T47D (cell line): ENCODE results near the gene COG5.

Experiments used
- DNase-seq, 2 experiments: peaks; one replicate each; pipeline versions ENCODE4 v3.0.0 to v3.0.0-alpha.2; 2011 to 2012; ENCODE audit warnings: low read depth in 1 of 2, low spot score in 1 of 2
- JUND ChIP-seq: IDR thresholded peaks from 2 replicates; pipeline ENCODE4 v1.6.1; 2012; ENCODE audit warnings: low read depth
- in situ Hi-C: cut with HindIII; loops from 2 replicates; pipeline ENCODE4 v1.10.0; 2016; ENCODE audit warnings: low sequenced_read_pairs, low pct_unique_long_range_greater_than_20kb

Gene COG5

GRCh38 chr7:107461938-107462533 is 101.7 kb downstream of the COG5 start:
- DNase-seq, result no peak
- TF ChIP-seq JUND, result no peak
- in situ Hi-C loops, result no loop called here

- TF ChIP-seq JUND, result no peak
These were observed 110.3 kb downstream of the COG5 start for GRCh38 chr7:107453388-107453787.

GRCh38 chr7:107450970-107451369 is 112.8 kb downstream of the COG5 start:
- DNase-seq, result no peak
- TF ChIP-seq JUND, result no peak
- in situ Hi-C loops, result no loop called here

More at GRCh38 chr7:107453388-107453787, 110.3 kb downstream of the COG5 start:
- no peak for DNase-seq
- in situ Hi-C loops, result no loop called here

GRCh38 chr7:107446988-107447387 is 116.7 kb downstream of the COG5 start:
- DNase-seq, result no peak
- in situ Hi-C loops, result no loop called here
- no peak for TF ChIP-seq JUND

- in situ Hi-C loops, result no loop called here
- DNase-seq, result no peak
- no peak for TF ChIP-seq JUND
These were observed 117.2 kb downstream of the COG5 start for GRCh38 chr7:107446531-107446930.

GRCh38 chr7:107442678-107443077 is 121.0 kb downstream of the COG5 start:
- no peak for DNase-seq
- in situ Hi-C loops, result no loop called here
- TF ChIP-seq JUND, result no peak

GRCh38 chr7:107441581-107442422 is 121.9 kb downstream of the COG5 start:
- DNase-seq, result no peak
- TF ChIP-seq JUND, result no peak
- in situ Hi-C loops, result no loop called here

- in situ Hi-C loops, result no loop called here
- TF ChIP-seq JUND, result no peak
These were observed 124.7 kb downstream of the COG5 start for GRCh38 chr7:107439025-107439424.

GRCh38 chr7:107435749-107436148 is 128.0 kb downstream of the COG5 start:
- in situ Hi-C loops, result no loop called here
- TF ChIP-seq JUND, result no peak
- DNase-seq, result no peak

More at GRCh38 chr7:107439025-107439424, 124.7 kb downstream of the COG5 start:
- no peak for DNase-seq

- in situ Hi-C loops, result no loop called here
- DNase-seq, result no peak
- TF ChIP-seq JUND, result no peak
These were observed 131.5 kb downstream of the COG5 start for GRCh38 chr7:107432261-107432660.

GRCh38 chr7:107430057-107430456 is 133.7 kb downstream of the COG5 start:
- no peak for TF ChIP-seq JUND
- DNase-seq, result no peak
- in situ Hi-C loops, result no loop called here

GRCh38 chr7:107428642-107429041 is 135.1 kb downstream of the COG5 start:
- DNase-seq, result no peak
- in situ Hi-C loops, result no loop called here
- TF ChIP-seq JUND, result no peak

GRCh38 chr7:107427462-107427861 is 136.3 kb downstream of the COG5 start:
- DNase-seq, result no peak
- TF ChIP-seq JUND, result no peak
- in situ Hi-C loops, result no loop called here
